Liver (tissue), 2 donors: ENCODE data around the gene PAK1.

Experiments
- CTCF ChIP-seq: fragments of 150-350 bp; IDR thresholded peaks from 2 replicates; pipeline ENCODE4 v1.5.1; 2017; ENCODE audit warnings: improper control_type of control experiment, low read depth, low read length; ENCODE audit not compliant: missing input control
- YY1 ChIP-seq: IDR thresholded peaks from 2 replicates; pipeline ENCODE4 v1.6.1; 2016; ENCODE audit warnings: antibody characterized with exemption, mild to moderate bottlenecking
- donor health status: healthy.

GRCh38 chr11:77308838-77309237 is 165.1 kb downstream of the PAK1 start:
- TF ChIP-seq CTCF (no peak), YY1 (no peak)
